Naive B cell (primary cell): Measurements from ENCODE around the gene AIFM2. TPM values are rescaled to one million over a fixed set of nuclear protein-coding genes. Genes with fewer than 3 reads are reported as not detected.
"Not testable (repeated sequence)": the region's sequence is repeated elsewhere in the genome, so short reads cannot be mapped to it uniquely, and the experiment has no call there.

Source experiments
- ATAC-seq, 2 donors: fragments of 150-1000 bp; cut with Tn5 transposase; 2 replicates each; pipeline ENCODE4 v1.10.0; 2021; ENCODE audit warnings: low read depth in 2 of 2, mild to moderate bottlenecking in 2 of 2, moderate library complexity in 2 of 2
- DNase-seq: peaks from one replicate; pipeline ENCODE4 v3.0.0; 2022
- H3K27ac Mint-ChIP-seq, 6 donors: one replicate each; pipeline ENCODE4 v1.8.0; 2020 to 2022; ENCODE audit warnings: mild to moderate bottlenecking in 6 of 6, mixed read lengths in 6 of 6, moderate library complexity in 5 of 6, inconsistent platforms in 2 of 6
- H3K27me3 Mint-ChIP-seq, 3 donors: one replicate each; pipeline ENCODE4 v1.8.0; 2021 to 2022; ENCODE audit warnings: mixed read lengths in 3 of 3, mild to moderate bottlenecking in 1 of 3
- H3K36me3 Mint-ChIP-seq, 2 donors: one replicate each; pipeline ENCODE4 v1.8.0; 2020 to 2022; ENCODE audit warnings: mixed read lengths in 2 of 2, inconsistent platforms in 1 of 2, mild to moderate bottlenecking in 1 of 2
- H3K4me1 Mint-ChIP-seq, 3 donors: one replicate each; pipeline ENCODE4 v1.8.0; 2020 to 2022; ENCODE audit warnings: mixed read lengths in 3 of 3, inconsistent platforms in 1 of 3, mild to moderate bottlenecking in 1 of 3, moderate library complexity in 1 of 3
- H3K4me3 Mint-ChIP-seq, 8 donors: one replicate each; pipeline ENCODE4 v1.8.0; 2020 to 2022; ENCODE audit warnings: mild to moderate bottlenecking in 8 of 8, mixed read lengths in 8 of 8, moderate library complexity in 8 of 8, inconsistent platforms in 2 of 8
- H3K9me3 Mint-ChIP-seq, 7 donors: one replicate each; pipeline ENCODE4 v1.8.0; 2020 to 2022; ENCODE audit warnings: mixed read lengths in 7 of 7, mild to moderate bottlenecking in 5 of 7, inconsistent platforms in 2 of 7, moderate library complexity in 1 of 7
- polyA plus RNA-seq, 6 donors: library from polyadenylated mRNA; unstranded; fragments of 300-500 nt; fragmentation: Illumina TruSeq; gene quantifications; one replicate each; pipeline ENCODE4 v1.2.3, GENCODE V29; 2021; ENCODE audit warnings: low read depth in 6 of 6

AIFM2 gene
- polyA plus RNA-seq, 6 donors from 2014 or later = 1.8 to 3.0 (median 2.2) TPM

- DNase-seq = no peak
- no peaks in the 10 kb centered on the region for H3K4me1 Mint-ChIP-seq
- H3K4me3 Mint-ChIP-seq = no peak overlapping the region
- peaks cover 0 to 2% (median 0%) of the 10 kb centered on the region in 3 donors for H3K27me3 Mint-ChIP-seq
- no peaks in the 10 kb centered on the region for H3K36me3 Mint-ChIP-seq
- ATAC-seq = no peak
- H3K9me3 Mint-ChIP-seq = no peaks in the 10 kb centered on the region
- H3K27ac Mint-ChIP-seq = no peak overlapping the region
These were observed 42.6 kb downstream of the AIFM2 start for GRCh38 chr10:70090013-70090412.

- H3K27ac Mint-ChIP-seq = no peak overlapping the region
- H3K4me3 Mint-ChIP-seq = no peak overlapping the region
- H3K9me3 Mint-ChIP-seq = no peaks in the 10 kb centered on the region
- H3K4me1 Mint-ChIP-seq = no peaks in the 10 kb centered on the region
- H3K27me3 Mint-ChIP-seq = peaks cover 0 to 8% (median 0%) of the 10 kb centered on the region in 3 donors
- DNase-seq = no peak
- H3K36me3 Mint-ChIP-seq = no peaks in the 10 kb centered on the region
- no peak for ATAC-seq
These were observed 44.3 kb downstream of the AIFM2 start for GRCh38 chr10:70088308-70088698.

- no peaks in the 10 kb centered on the region for H3K9me3 Mint-ChIP-seq
- peaks cover 0 to 8% (median 0%) of the 10 kb centered on the region in 3 donors for H3K27me3 Mint-ChIP-seq
- no peaks in the 10 kb centered on the region for H3K36me3 Mint-ChIP-seq
- H3K4me1 Mint-ChIP-seq = no peaks in the 10 kb centered on the region
- no peak overlapping the region for H3K4me3 Mint-ChIP-seq
- H3K27ac Mint-ChIP-seq = no peak overlapping the region
- DNase-seq = no peak
- no peak for ATAC-seq
These were observed 44.9 kb downstream of the AIFM2 start for GRCh38 chr10:70087616-70088307.

- Mint-ChIP-seq H3K4me1 (no peaks in the 10 kb centered on the region), H3K27ac (no peak overlapping the region)
These were observed 46.5 kb downstream of the AIFM2 start for GRCh38 chr10:70085975-70086613.

GRCh38 chr10:70084189-70084588 lies 48.4 kb downstream of the AIFM2 start:
- ATAC-seq (no peak), DNase-seq (no peak)
- no peak overlapping the region for H3K4me3 Mint-ChIP-seq
- peaks cover 0 to 8% (median 0%) of the 10 kb centered on the region in 3 donors for H3K27me3 Mint-ChIP-seq
- no peak overlapping the region for H3K27ac Mint-ChIP-seq
- no peaks in the 10 kb centered on the region for H3K36me3 Mint-ChIP-seq
- H3K4me1 Mint-ChIP-seq = no peaks in the 10 kb centered on the region
- H3K9me3 Mint-ChIP-seq = no peaks in the 10 kb centered on the region

More at GRCh38 chr10:70085975-70086613, 46.5 kb downstream of the AIFM2 start:
- no peak overlapping the region for H3K4me3 Mint-ChIP-seq
- H3K36me3 Mint-ChIP-seq = no peaks in the 10 kb centered on the region
- H3K27me3 Mint-ChIP-seq = peaks cover 0 to 8% (median 0%) of the 10 kb centered on the region in 3 donors
- DNase-seq = no peak
- H3K9me3 Mint-ChIP-seq = no peaks in the 10 kb centered on the region
- ATAC-seq = no peak

- not testable (repeated sequence) for H3K4me3 Mint-ChIP-seq, H3K27ac Mint-ChIP-seq, H3K9me3 Mint-ChIP-seq, H3K36me3 Mint-ChIP-seq, H3K27me3 Mint-ChIP-seq, ATAC-seq, DNase-seq, H3K4me1 Mint-ChIP-seq
These were observed 51.8 kb downstream of the AIFM2 start for GRCh38 chr10:70080789-70081188.

- no peak overlapping the region for H3K27ac Mint-ChIP-seq
- H3K27me3 Mint-ChIP-seq = no peaks in the 10 kb centered on the region
- no peak for ATAC-seq
- no peaks in the 10 kb centered on the region for H3K36me3 Mint-ChIP-seq
- no peaks in the 10 kb centered on the region for H3K4me1 Mint-ChIP-seq
- H3K9me3 Mint-ChIP-seq = no peaks in the 10 kb centered on the region
- DNase-seq = no peak
- no peak overlapping the region for H3K4me3 Mint-ChIP-seq
These were observed 53.7 kb downstream of the AIFM2 start for GRCh38 chr10:70078937-70079336.

- Mint-ChIP-seq H3K4me1 (no peaks in the 10 kb centered on the region), H3K27me3 (no peaks in the 10 kb centered on the region), H3K4me3 (no peak overlapping the region), H3K36me3 (no peaks in the 10 kb centered on the region), H3K9me3 (no peaks in the 10 kb centered on the region), H3K27ac (no peak overlapping the region)
- no peak for DNase-seq
- no peak for ATAC-seq
These were observed 54.3 kb downstream of the AIFM2 start for GRCh38 chr10:70078329-70078728.

- no peak for DNase-seq
- ATAC-seq = no peak
- Mint-ChIP-seq H3K9me3 (no peaks in the 10 kb centered on the region), H3K36me3 (no peaks in the 10 kb centered on the region), H3K27ac (no peak overlapping the region), H3K27me3 (peaks cover 0 to 8% (median 0%) of the 10 kb centered on the region in 3 donors), H3K4me1 (no peaks in the 10 kb centered on the region), H3K4me3 (no peak overlapping the region)
These were observed 57.7 kb downstream of the AIFM2 start for GRCh38 chr10:70074971-70075370.

- no peak for ATAC-seq
- Mint-ChIP-seq H3K9me3 (no peaks in the 10 kb centered on the region), H3K27me3 (peaks cover 0 to 8% (median 0%) of the 10 kb centered on the region in 3 donors), H3K27ac (no peak overlapping the region), H3K4me3 (no peak overlapping the region), H3K36me3 (no peaks in the 10 kb centered on the region), H3K4me1 (no peaks in the 10 kb centered on the region)
- no peak for DNase-seq
These were observed 58.5 kb downstream of the AIFM2 start for GRCh38 chr10:70074165-70074564.

GRCh38 chr10:70070834-70071233 lies 61.8 kb downstream of the AIFM2 start:
- Mint-ChIP-seq H3K36me3 (no peaks in the 10 kb centered on the region), H3K9me3 (no peaks in the 10 kb centered on the region), H3K27me3 (peaks cover 0 to 8% (median 0%) of the 10 kb centered on the region in 3 donors), H3K4me3 (no peak overlapping the region), H3K27ac (no peak overlapping the region), H3K4me1 (no peaks in the 10 kb centered on the region)
- DNase-seq (no peak), ATAC-seq (no peak)

- Mint-ChIP-seq H3K4me3 (no peak overlapping the region), H3K9me3 (no peaks in the 10 kb centered on the region), H3K27ac (no peak overlapping the region), H3K36me3 (no peaks in the 10 kb centered on the region), H3K4me1 (no peaks in the 10 kb centered on the region), H3K27me3 (peaks cover 0 to 14% (median 0%) of the 10 kb centered on the region in 3 donors)
- ATAC-seq (no peak), DNase-seq (no peak)
These were observed 63.3 kb downstream of the AIFM2 start for GRCh38 chr10:70069346-70069745.

GRCh38 chr10:70068925-70069324 lies 63.7 kb downstream of the AIFM2 start:
- Mint-ChIP-seq H3K36me3 (no peaks in the 10 kb centered on the region), H3K27ac (no peak overlapping the region), H3K9me3 (no peaks in the 10 kb centered on the region), H3K4me1 (no peaks in the 10 kb centered on the region), H3K4me3 (no peak overlapping the region), H3K27me3 (peaks cover 0 to 15% (median 0%) of the 10 kb centered on the region in 3 donors)
- no peak for ATAC-seq
- DNase-seq = no peak

GRCh38 chr10:70067586-70067985 lies 65.0 kb downstream of the AIFM2 start:
- Mint-ChIP-seq H3K27me3 (peaks cover 0 to 15% (median 0%) of the 10 kb centered on the region in 3 donors), H3K36me3 (no peaks in the 10 kb centered on the region), H3K27ac (no peak overlapping the region), H3K4me3 (no peak overlapping the region), H3K9me3 (no peaks in the 10 kb centered on the region), H3K4me1 (no peaks in the 10 kb centered on the region)
- ATAC-seq (no peak), DNase-seq (no peak)
